Measurements from ENCODE around the gene MYL11.
"Not testable (repeated sequence)": the region's sequence is repeated elsewhere in the genome, so short reads cannot be mapped to it uniquely, and the experiment has no call there.

Gene MYL11

GRCh38 chr16:30374538-30374937 is at the start of gene MYL11:
Gene MYL11 (plus strand): TSS chr16:30374802. CDS start chr16:30374858, 56 bp downstream.
- H2AFZ ChIP-seq (ENCODE audit: low read depth, low read length), result no peak within 1 kb of the TSS
- H3K36me3 ChIP-seq (ENCODE audit: insufficient read depth, low read length), result no peaks in the 10 kb centered on the region
- H3K9me3 ChIP-seq (ENCODE audit: low read length), result no peaks in the 10 kb centered on the region
- no peaks in the 10 kb centered on the region for H3K27me3 ChIP-seq (ENCODE audit: insufficient read depth, low read length)
- peaks cover 18% of the 10 kb centered on the region for H3K4me1 ChIP-seq (ENCODE audit: insufficient read depth, low read length)
- no peak within 1 kb of the TSS for H3K4me3 ChIP-seq (ENCODE audit: low read length)

DNA sequence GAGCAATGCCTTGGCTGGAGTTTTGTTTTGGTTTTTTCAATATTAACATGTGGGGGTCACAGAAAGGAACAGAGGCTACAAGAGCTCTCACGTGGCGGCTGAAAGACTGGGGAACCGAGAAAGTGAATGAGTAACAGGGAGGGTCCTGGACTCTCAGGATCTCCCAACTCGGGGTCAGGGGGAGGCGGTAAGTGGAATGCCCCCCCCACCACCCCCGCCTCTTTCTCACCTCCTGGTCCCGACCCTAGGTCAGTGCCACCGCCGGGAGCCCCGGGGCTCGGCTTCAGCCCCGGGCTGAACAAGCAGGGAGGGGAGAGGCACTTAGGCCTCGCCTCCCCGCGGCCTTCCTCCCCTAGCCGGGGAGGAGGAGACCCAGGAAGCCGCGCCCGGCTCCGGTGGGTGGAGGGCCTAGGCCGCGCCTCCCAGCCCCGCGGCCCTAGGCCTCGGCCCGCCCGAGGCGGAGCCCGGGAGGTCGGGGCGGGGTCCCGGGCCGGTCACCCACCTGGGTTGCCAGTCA is 40.1 kb upstream of the MYL11 start:
- H3K27me3 ChIP-seq (ENCODE audit: insufficient read depth, low read length); H2AFZ ChIP-seq (ENCODE audit: low read depth, low read length); H3K9me3 ChIP-seq (ENCODE audit: low read length); H3K36me3 ChIP-seq (ENCODE audit: insufficient read depth, low read length); H3K4me1 ChIP-seq (ENCODE audit: insufficient read depth, low read length): not testable (repeated sequence)
- peak overlapping the region; percentile 95 for H3K4me3 ChIP-seq (ENCODE audit: low read length)

DNA sequence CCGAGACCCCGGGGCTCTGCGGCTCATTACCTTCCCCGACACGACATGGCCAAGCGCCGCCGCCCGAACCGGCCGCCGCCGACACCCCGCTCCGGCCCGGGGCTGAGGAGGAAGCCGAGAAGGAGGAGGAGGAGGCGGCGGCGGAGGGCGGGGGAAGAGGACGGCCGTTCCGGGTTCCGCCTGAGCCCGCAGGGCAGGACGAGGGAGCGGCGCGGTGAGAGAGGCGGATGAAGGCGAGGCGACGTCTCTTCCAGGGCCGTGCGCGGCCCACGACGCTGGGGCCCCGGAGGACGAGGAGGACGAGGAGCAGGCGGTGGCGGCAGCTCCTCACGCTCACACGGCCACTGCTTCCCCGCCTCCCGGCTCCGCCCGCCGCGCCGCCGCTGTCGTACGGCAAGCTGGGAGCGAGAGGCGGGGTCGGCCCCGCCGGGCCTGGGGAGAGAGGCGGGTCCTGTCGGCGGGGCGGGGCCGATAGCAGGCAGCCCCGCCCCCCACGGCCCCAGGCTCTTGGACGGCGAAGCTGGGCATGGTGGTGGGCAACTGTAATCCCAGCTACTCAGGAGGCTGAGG is 39.5 kb upstream of the MYL11 start:
- peak overlapping the region; percentile 65 for H2AFZ ChIP-seq (ENCODE audit: low read depth, low read length)
- not testable (repeated sequence) for H3K36me3 ChIP-seq (ENCODE audit: insufficient read depth, low read length); H3K9me3 ChIP-seq (ENCODE audit: low read length); H3K4me1 ChIP-seq (ENCODE audit: insufficient read depth, low read length); H3K27me3 ChIP-seq (ENCODE audit: insufficient read depth, low read length)
- H3K4me3 ChIP-seq (ENCODE audit: low read length), result peak overlapping the region; percentile 95

- Histone ChIP-seq H2AFZ (ENCODE audit: low read depth, low read length) (peak overlapping the region; percentile 65), H3K36me3 (ENCODE audit: insufficient read depth, low read length) (no peaks in the 10 kb centered on the region), H3K4me1 (ENCODE audit: insufficient read depth, low read length) (peaks cover 5% of the 10 kb centered on the region), H3K27me3 (ENCODE audit: insufficient read depth, low read length) (no peaks in the 10 kb centered on the region), H3K9me3 (ENCODE audit: low read length) (peaks cover 2% of the 10 kb centered on the region), H3K4me3 (ENCODE audit: low read length) (peak overlapping the region; percentile 95)
Observed at GRCh38 chr16:30335598-30336474, 38.8 kb upstream of the MYL11 start.

GRCh38 chr16:30337964-30338357 is 36.6 kb upstream of the MYL11 start:
- not testable (repeated sequence) for H3K4me1 ChIP-seq (ENCODE audit: insufficient read depth, low read length); H2AFZ ChIP-seq (ENCODE audit: low read depth, low read length); H3K9me3 ChIP-seq (ENCODE audit: low read length); H3K36me3 ChIP-seq (ENCODE audit: insufficient read depth, low read length); H3K4me3 ChIP-seq (ENCODE audit: low read length); H3K27me3 ChIP-seq (ENCODE audit: insufficient read depth, low read length)

- H3K4me1 ChIP-seq (ENCODE audit: insufficient read depth, low read length); H3K4me3 ChIP-seq (ENCODE audit: low read length); H3K9me3 ChIP-seq (ENCODE audit: low read length); H2AFZ ChIP-seq (ENCODE audit: low read depth, low read length); H3K27me3 ChIP-seq (ENCODE audit: insufficient read depth, low read length); H3K36me3 ChIP-seq (ENCODE audit: insufficient read depth, low read length): not testable (repeated sequence)
Observed at GRCh38 chr16:30338715-30339114, 35.9 kb upstream of the MYL11 start.

DNA sequence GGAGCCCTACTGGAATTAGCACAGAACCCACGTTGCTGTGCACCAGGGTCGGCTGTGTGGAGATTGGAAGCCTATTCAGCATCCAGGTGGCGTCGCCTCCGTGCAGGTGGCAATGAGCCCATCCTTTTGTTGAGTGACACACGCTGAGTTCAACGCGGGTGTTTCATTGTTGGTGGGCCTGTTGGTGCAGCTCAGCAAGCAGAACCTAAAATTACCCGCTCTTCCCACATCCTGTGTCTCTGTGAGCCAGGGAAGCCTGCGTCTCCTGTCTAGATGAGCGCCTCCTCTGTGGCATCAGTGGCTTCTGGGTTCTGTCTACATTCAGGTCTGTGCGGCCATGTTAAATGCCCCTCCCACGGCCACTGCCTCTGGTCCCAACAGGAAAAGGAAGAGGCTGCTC is 34.0 kb upstream of the MYL11 start:
- Histone ChIP-seq H3K36me3 (ENCODE audit: insufficient read depth, low read length) (no peaks in the 10 kb centered on the region), H3K4me3 (ENCODE audit: low read length) (no peak overlapping the region), H3K27me3 (ENCODE audit: insufficient read depth, low read length) (no peaks in the 10 kb centered on the region), H3K9me3 (ENCODE audit: low read length) (peaks cover 2% of the 10 kb centered on the region), H3K4me1 (ENCODE audit: insufficient read depth, low read length) (peaks cover 2% of the 10 kb centered on the region), H2AFZ (ENCODE audit: low read depth, low read length) (no peak overlapping the region)

- not testable (repeated sequence) for H3K9me3 ChIP-seq (ENCODE audit: low read length); H3K4me1 ChIP-seq (ENCODE audit: insufficient read depth, low read length); H2AFZ ChIP-seq (ENCODE audit: low read depth, low read length); H3K27me3 ChIP-seq (ENCODE audit: insufficient read depth, low read length); H3K36me3 ChIP-seq (ENCODE audit: insufficient read depth, low read length); H3K4me3 ChIP-seq (ENCODE audit: low read length)
Observed at GRCh38 chr16:30341971-30342370, 32.6 kb upstream of the MYL11 start.

- Histone ChIP-seq H3K4me3 (ENCODE audit: low read length) (no peak overlapping the region), H2AFZ (ENCODE audit: low read depth, low read length) (no peak overlapping the region), H3K27me3 (ENCODE audit: insufficient read depth, low read length) (no peaks in the 10 kb centered on the region), H3K9me3 (ENCODE audit: low read length) (peaks cover 2% of the 10 kb centered on the region), H3K36me3 (ENCODE audit: insufficient read depth, low read length) (no peaks in the 10 kb centered on the region), H3K4me1 (ENCODE audit: insufficient read depth, low read length) (no peaks in the 10 kb centered on the region)
Observed at GRCh38 chr16:30342751-30343490, 31.7 kb upstream of the MYL11 start.

- H3K36me3 ChIP-seq (ENCODE audit: insufficient read depth, low read length); H3K4me3 ChIP-seq (ENCODE audit: low read length); H3K9me3 ChIP-seq (ENCODE audit: low read length); H3K4me1 ChIP-seq (ENCODE audit: insufficient read depth, low read length); H3K27me3 ChIP-seq (ENCODE audit: insufficient read depth, low read length); H2AFZ ChIP-seq (ENCODE audit: low read depth, low read length): not testable (repeated sequence)
Observed at GRCh38 chr16:30343491-30343820, 31.1 kb upstream of the MYL11 start.

DNA sequence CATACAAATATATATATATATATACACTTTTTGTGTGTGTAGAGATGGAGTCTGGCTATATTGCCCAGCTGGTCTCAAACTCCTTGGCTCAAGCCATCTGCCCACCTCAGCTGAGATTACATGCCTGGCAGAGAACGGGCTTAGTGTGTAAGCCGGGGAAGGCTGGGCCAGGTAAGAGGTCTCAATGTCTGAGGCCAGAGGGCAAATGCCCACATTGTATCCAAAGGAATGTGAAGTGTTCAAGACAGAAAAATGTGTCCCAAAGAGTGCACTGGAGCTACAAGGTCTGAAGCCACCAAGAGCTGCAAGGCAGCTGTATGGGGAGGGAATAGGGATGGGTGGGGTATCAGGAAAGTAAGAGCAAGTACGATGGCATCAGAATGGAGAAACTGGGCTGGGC is 28.3 kb upstream of the MYL11 start:
- no peaks in the 10 kb centered on the region for H3K4me1 ChIP-seq (ENCODE audit: insufficient read depth, low read length)
- H3K36me3 ChIP-seq (ENCODE audit: insufficient read depth, low read length), result peaks cover 11% of the 10 kb centered on the region
- H3K4me3 ChIP-seq (ENCODE audit: low read length), result no peak overlapping the region
- H3K9me3 ChIP-seq (ENCODE audit: low read length), result no peaks in the 10 kb centered on the region
- no peaks in the 10 kb centered on the region for H3K27me3 ChIP-seq (ENCODE audit: insufficient read depth, low read length)
- H2AFZ ChIP-seq (ENCODE audit: low read depth, low read length), result no peak overlapping the region

GRCh38 chr16:30348113-30348512 is 26.5 kb upstream of the MYL11 start:
- Histone ChIP-seq H3K4me1 (ENCODE audit: insufficient read depth, low read length) (no peaks in the 10 kb centered on the region), H3K27me3 (ENCODE audit: insufficient read depth, low read length) (no peaks in the 10 kb centered on the region), H3K36me3 (ENCODE audit: insufficient read depth, low read length) (peaks cover 29% of the 10 kb centered on the region), H2AFZ (ENCODE audit: low read depth, low read length) (no peak overlapping the region), H3K4me3 (ENCODE audit: low read length) (no peak overlapping the region), H3K9me3 (ENCODE audit: low read length) (no peaks in the 10 kb centered on the region)

DNA sequence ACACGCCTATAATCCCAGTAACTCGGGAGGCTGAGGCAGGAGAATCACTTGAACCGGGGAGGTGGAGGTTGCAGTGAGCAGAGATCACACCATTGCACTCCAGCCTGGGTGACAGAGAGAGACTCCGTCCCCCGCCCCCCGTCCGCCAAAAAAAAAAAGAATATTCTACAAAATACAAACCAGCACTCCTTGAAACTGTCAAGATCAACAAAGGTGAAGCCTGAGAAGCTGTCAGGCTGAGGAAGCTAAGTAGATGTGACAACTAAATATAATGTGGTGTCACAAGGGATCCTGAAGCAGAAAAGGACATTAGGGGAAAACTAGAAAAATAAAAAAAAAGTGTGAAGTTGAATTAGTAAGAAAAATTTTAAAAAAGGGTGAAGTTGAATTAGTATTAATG is 25.7 kb upstream of the MYL11 start:
- Histone ChIP-seq H3K4me1 (ENCODE audit: insufficient read depth, low read length) (peaks cover 2% of the 10 kb centered on the region), H3K36me3 (ENCODE audit: insufficient read depth, low read length) (peaks cover 38% of the 10 kb centered on the region)

More for the DNA sequence above, 25.7 kb upstream of the MYL11 start:
- Histone ChIP-seq H3K27me3 (ENCODE audit: insufficient read depth, low read length) (no peaks in the 10 kb centered on the region), H3K9me3 (ENCODE audit: low read length) (no peaks in the 10 kb centered on the region), H3K4me3 (ENCODE audit: low read length) (no peak overlapping the region), H2AFZ (ENCODE audit: low read depth, low read length) (no peak overlapping the region)
